Measurements from ENCODE around the gene ASTN1.

GRCh38 chr1:177170756-177171535 lies 6.4 kb upstream of the ASTN1 start, which contains the start of gene BRINP2:
- TF ChIP-seq CTCF (IDR thresholded peaks at IDR 0.05; ENCODE audit: poor library complexity): no peak
- no peak for TF ChIP-seq EZH2 (IDR thresholded peaks at IDR 0.05; ENCODE audit: borderline replicate concordance)
